ENCODE data around the gene ZSCAN5B.

GRCh38 chr19:56142087-56142787 is 55.3 kb downstream of the ZSCAN5B start:
- TF ChIP-seq EP300 (IDR thresholded peaks at IDR 0.05) (no peak), POLR2AphosphoS5 (IDR thresholded peaks at IDR 0.05) (no peak), CTCF (IDR thresholded peaks at IDR 0.05) (no peak)

All from esophagus muscularis mucosa (tissue), 4 donors.